ENCODE results near the gene PLEKHH1. TPM values are rescaled to one million over a fixed set of nuclear protein-coding genes. Genes with fewer than 3 reads are reported as not detected.

Gene PLEKHH1
- total RNA-seq, 1 experiment from 2014 or later = 35.3 TPM

DNA sequence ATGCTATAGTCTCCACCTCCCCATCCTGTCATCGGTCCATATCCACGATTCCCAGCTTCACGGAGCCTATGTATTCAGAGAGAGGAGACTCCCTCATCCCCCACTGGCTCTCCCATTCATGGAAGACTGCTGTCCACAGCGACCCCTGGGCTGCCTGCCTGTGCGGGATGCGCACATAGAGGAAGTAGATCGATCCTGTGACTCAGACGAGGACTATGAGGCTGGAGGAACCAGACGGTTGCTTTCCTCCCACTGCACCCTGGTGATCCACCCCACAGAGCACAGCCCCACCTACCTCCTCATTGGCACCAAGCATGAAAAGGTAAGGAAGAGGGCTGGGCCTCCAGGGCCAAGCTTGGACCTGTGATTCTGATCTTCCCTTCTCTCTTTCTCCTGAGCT, 42.6 kb downstream of the PLEKHH1 start:
- Histone ChIP-seq H4K20me1 (ENCODE audit: control insufficient read depth, insufficient read depth, insufficient read length) (no peaks in the 10 kb centered on the region), H4K91ac (ENCODE audit: insufficient read length, low read depth, low read length) (no peak overlapping the region), H4K5ac (ENCODE audit: insufficient read length, low read depth, low read length) (no peak overlapping the region), H2BK120ac (ENCODE audit: low read depth, low read length, poor library complexity, severe bottlenecking) (no peak overlapping the region), H3K18ac (ENCODE audit: insufficient read length, low read depth, low read length) (no peak overlapping the region), H3K56ac (ENCODE audit: insufficient read length, low read depth, low read length) (no peak overlapping the region), H2BK15ac (ENCODE audit: low read depth, low read length) (no peak overlapping the region), H4K8ac (replicated peaks; ENCODE audit: insufficient read length, low read depth, low read length) (no peak overlapping the region), H3K4me1 (ENCODE audit: insufficient read depth, low read length) (no peaks in the 10 kb centered on the region), H2AFZ (ENCODE audit: low read length) (no peak overlapping the region), H2BK12ac (ENCODE audit: insufficient read length, low read depth, low read length) (no peak overlapping the region), H3K4me2 (ENCODE audit: insufficient read depth, insufficient read length, low read length) (no peak overlapping the region), H3K9ac (ENCODE audit: extremely low read depth, insufficient read length, low read length) (no peak overlapping the region), H3K23me2 (ENCODE audit: insufficient read length, low read depth, low read length, poor library complexity, severe bottlenecking) (no peaks in the 10 kb centered on the region), H3K9me3 (ENCODE audit: control insufficient read depth, low read depth, low read length) (no peaks in the 10 kb centered on the region), H3K4ac (ENCODE audit: low read depth, low read length) (no peak overlapping the region), H3K14ac (ENCODE audit: insufficient read depth, low read length) (no peak overlapping the region), H2AK5ac (ENCODE audit: insufficient read length, low read length) (no peak overlapping the region), H3K27me3 (ENCODE audit: insufficient read depth, low read length) (no peaks in the 10 kb centered on the region), H3T11ph (ENCODE audit: low read length) (no peak overlapping the region), H3K79me2 (ENCODE audit: insufficient read depth, low read length) (no peaks in the 10 kb centered on the region), H3K27ac (ENCODE audit: insufficient read length, low read depth, low read length) (no peak overlapping the region), H3K79me1 (ENCODE audit: insufficient read depth, low read depth, low read length, poor library complexity, severe bottlenecking) (no peaks in the 10 kb centered on the region), H2BK20ac (ENCODE audit: low read depth, low read length, poor library complexity, severe bottlenecking) (no peak overlapping the region), H2BK5ac (ENCODE audit: insufficient read length, low read length) (no peak overlapping the region), H3K23ac (ENCODE audit: insufficient read length, low read depth, low read length) (no peak overlapping the region)
- Mint-ChIP-seq H3K4me3 (no peak overlapping the region), H3K4me1 (peaks cover 2 to 3% of the 10 kb centered on the region in 2 experiments; a peak in 3 of 4 replicates), H3K9me3 (no peaks in the 10 kb centered on the region), H3K27ac (no peak overlapping the region), H3K27me3 (ENCODE audit: low read depth) (no peaks in the 10 kb centered on the region), H3K36me3 (ENCODE audit: insufficient read depth in 1 of 3, low read depth in 3 of 3) (peaks cover 5 to 55% (median 32%) of the 10 kb centered on the region in 3 experiments; a peak in 6 of 7 replicates)
- no CpG with 5 or more reads among the region's 9 CpGs for WGBS (ENCODE audit: extremely low coverage, insufficient read length, low lambda C conversion rate)
- TF ChIP-seq, protein P1, sequence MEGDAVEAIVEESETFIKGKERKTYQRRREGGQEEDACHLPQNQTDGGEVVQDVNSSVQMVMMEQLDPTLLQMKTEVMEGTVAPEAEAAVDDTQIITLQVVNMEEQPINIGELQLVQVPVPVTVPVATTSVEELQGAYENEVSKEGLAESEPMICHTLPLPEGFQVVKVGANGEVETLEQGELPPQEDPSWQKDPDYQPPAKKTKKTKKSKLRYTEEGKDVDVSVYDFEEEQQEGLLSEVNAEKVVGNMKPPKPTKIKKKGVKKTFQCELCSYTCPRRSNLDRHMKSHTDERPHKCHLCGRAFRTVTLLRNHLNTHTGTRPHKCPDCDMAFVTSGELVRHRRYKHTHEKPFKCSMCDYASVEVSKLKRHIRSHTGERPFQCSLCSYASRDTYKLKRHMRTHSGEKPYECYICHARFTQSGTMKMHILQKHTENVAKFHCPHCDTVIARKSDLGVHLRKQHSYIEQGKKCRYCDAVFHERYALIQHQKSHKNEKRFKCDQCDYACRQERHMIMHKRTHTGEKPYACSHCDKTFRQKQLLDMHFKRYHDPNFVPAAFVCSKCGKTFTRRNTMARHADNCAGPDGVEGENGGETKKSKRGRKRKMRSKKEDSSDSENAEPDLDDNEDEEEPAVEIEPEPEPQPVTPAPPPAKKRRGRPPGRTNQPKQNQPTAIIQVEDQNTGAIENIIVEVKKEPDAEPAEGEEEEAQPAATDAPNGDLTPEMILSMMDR (conservative IDR thresholded peaks at IDR 0.05) = no peak
- no peak for DNase-seq

All from H9 (cell line).